Ascending aorta (tissue), 2 donors: ENCODE results near the gene LUZP2. TPM values are rescaled to one million over a fixed set of nuclear protein-coding genes. Genes with fewer than 3 reads are reported as not detected.

Source experiments
- DNase-seq, 2 donors: peaks; one replicate each; pipeline ENCODE4 v3.0.0-alpha.2; 2019; ENCODE audit warnings: low spot score in 2 of 2
- H3K27ac ChIP-seq, 2 donors: fragments of 200-600 bp; sonication (generic); one replicate each; pipeline ENCODE4 v1.5.1; 2016 to 2017; ENCODE audit warnings: mild to moderate bottlenecking in 1 of 2
- H3K27me3 ChIP-seq: fragments of 200-600 bp; sonication (generic); one replicate; pipeline ENCODE4 v1.5.1; 2017
- H3K36me3 ChIP-seq, 2 donors: fragments of 200-600 bp; sonication (generic); one replicate each; pipeline ENCODE4 v1.5.1; 2016
- H3K4me1 ChIP-seq, 2 donors: fragments of 200-600 bp; sonication (generic); one replicate each; pipeline ENCODE4 v1.5.1; 2016 to 2017; ENCODE audit warnings: mild to moderate bottlenecking in 1 of 2
- H3K4me3 ChIP-seq, 2 donors: fragments of 200-600 bp; sonication (generic); one replicate each; pipeline ENCODE4 v1.5.1; 2016 to 2017; ENCODE audit warnings: mild to moderate bottlenecking in 1 of 2
- H3K9me3 ChIP-seq, 2 donors: fragments of 200-600 bp; sonication (generic); one replicate each; pipeline ENCODE4 v1.5.1; 2016
- intact Hi-C: fragments of 100-400 bp; cut with DNase I; formaldehyde crosslinking; loops from one replicate; pipeline ENCODE4 v1.15.1; 2023
- total RNA-seq: library from RNA; depleted of rRNA; stranded (reverse); fragments of >200 nt; gene quantifications from one replicate; pipeline ENCODE4 v1.1.0, GENCODE V29; 2016
- TF ChIP-seq, protein P1 (sequence below), 3 experiments: fragments of 200-600 bp in 2 of 3; fragments of 450-650 bp in 1 of 3; sonication (generic) in 2 of 3; IDR thresholded peaks; one replicate each; pipeline ENCODE4 v1.5.1; 2016 to 2019; ENCODE audit warnings: antibody characterized with exemption in 3 of 3, mild to moderate bottlenecking in 1 of 3, moderate library complexity in 1 of 3

Gene LUZP2
- total RNA-seq, 1 donor from 2014 or later, result 0.11 TPM

GRCh38 chr11:24842308-24842707 is 345.5 kb downstream of the LUZP2 start:
- intact Hi-C loops, result no loop called here
- Histone ChIP-seq H3K36me3 (no peaks in the 10 kb centered on the region), H3K27ac (no peak overlapping the region), H3K4me1 (no peaks in the 10 kb centered on the region), H3K9me3 (no peaks in the 10 kb centered on the region), H3K4me3 (no peak overlapping the region), H3K27me3 (no peaks in the 10 kb centered on the region)
- TF ChIP-seq, protein P1, sequence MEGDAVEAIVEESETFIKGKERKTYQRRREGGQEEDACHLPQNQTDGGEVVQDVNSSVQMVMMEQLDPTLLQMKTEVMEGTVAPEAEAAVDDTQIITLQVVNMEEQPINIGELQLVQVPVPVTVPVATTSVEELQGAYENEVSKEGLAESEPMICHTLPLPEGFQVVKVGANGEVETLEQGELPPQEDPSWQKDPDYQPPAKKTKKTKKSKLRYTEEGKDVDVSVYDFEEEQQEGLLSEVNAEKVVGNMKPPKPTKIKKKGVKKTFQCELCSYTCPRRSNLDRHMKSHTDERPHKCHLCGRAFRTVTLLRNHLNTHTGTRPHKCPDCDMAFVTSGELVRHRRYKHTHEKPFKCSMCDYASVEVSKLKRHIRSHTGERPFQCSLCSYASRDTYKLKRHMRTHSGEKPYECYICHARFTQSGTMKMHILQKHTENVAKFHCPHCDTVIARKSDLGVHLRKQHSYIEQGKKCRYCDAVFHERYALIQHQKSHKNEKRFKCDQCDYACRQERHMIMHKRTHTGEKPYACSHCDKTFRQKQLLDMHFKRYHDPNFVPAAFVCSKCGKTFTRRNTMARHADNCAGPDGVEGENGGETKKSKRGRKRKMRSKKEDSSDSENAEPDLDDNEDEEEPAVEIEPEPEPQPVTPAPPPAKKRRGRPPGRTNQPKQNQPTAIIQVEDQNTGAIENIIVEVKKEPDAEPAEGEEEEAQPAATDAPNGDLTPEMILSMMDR (IDR thresholded peaks at IDR 0.05), result no peak
- DNase-seq, result no peak

DNA sequence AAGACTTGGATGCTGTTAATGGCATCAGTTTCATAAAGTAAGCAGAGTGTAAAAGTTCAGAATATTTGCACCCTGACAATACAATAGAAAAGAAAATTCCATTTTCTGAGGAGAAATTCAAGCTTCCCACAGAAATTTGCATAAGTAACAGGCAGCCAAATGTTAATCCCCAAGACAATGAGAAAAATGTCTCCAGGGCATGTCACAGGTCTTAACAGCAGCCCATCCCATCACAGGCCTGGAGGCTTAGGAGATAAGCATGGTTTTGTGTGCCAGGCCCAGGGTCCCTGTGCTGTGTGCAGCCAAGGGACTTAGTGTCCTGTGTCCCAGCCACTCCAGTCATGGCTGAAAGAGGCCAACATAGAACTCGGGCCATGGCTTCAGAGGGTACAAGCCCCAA is 347.6 kb downstream of the LUZP2 start:
- Histone ChIP-seq H3K36me3 (no peaks in the 10 kb centered on the region), H3K27me3 (no peaks in the 10 kb centered on the region), H3K27ac (no peak overlapping the region), H3K4me1 (no peaks in the 10 kb centered on the region), H3K9me3 (no peaks in the 10 kb centered on the region), H3K4me3 (no peak overlapping the region)
- TF ChIP-seq, protein P1 (IDR thresholded peaks at IDR 0.05), result no peak
- intact Hi-C loops, result no loop called here
- no peak for DNase-seq

DNA sequence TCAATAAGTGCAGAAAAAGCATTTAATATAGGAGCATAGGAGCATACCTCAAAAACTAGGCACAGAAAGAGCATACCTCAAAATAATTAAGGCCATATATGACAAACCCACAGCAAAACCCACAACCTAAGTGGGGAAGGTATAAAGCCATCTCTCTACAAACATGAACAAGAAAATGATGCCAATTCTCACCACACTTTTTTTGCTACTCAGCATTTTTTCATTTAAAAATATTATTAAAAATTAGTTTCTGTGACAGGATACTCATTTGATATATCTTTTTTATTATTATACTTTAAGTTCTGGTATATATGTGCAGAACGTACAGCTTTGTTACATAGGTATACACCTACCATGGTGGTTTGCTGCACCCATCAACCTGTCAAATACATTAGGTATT is 352.0 kb downstream of the LUZP2 start:
- intact Hi-C loops, result no loop called here
- TF ChIP-seq, protein P1 (IDR thresholded peaks at IDR 0.05), result no peak
- H3K4me1 ChIP-seq, result no peaks in the 10 kb centered on the region
- H3K27me3 ChIP-seq, result no peaks in the 10 kb centered on the region
- H3K9me3 ChIP-seq, result no peaks in the 10 kb centered on the region
- no peak for DNase-seq
- H3K36me3 ChIP-seq, result no peaks in the 10 kb centered on the region
- H3K27ac ChIP-seq, result no peak overlapping the region
- no peak overlapping the region for H3K4me3 ChIP-seq

DNA sequence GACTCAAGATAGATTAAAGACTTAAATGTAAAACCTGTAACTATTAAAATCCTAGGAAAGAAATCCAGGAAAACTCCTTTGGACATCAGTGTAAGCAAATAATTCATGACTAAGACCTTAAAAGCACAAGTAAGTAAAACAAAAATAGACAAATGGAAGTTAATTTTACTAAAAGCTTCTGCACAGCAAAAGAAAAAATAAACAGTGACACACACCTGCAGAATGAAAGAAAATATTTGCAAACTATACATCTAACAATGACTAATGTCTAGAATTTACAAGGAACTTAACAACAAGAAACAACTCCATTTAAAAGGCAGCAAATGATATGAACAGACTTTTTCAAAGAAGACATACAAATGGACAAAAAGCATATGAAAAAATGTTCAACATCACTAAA is 359.1 kb downstream of the LUZP2 start:
- H3K9me3 ChIP-seq, result no peaks in the 10 kb centered on the region
- intact Hi-C loops, result no loop called here
- TF ChIP-seq, protein P1 (IDR thresholded peaks at IDR 0.05), result no peak

GRCh38 chr11:24859801-24860300 is 363.0 kb downstream of the LUZP2 start:
- DNase-seq, result no peak
- intact Hi-C loops, result no loop called here

More for the DNA sequence above, 359.1 kb downstream of the LUZP2 start:
- DNase-seq, result no peak
- Histone ChIP-seq H3K27ac (no peak overlapping the region), H3K4me3 (no peak overlapping the region), H3K36me3 (no peaks in the 10 kb centered on the region), H3K27me3 (no peaks in the 10 kb centered on the region), H3K4me1 (no peaks in the 10 kb centered on the region)

More at GRCh38 chr11:24859801-24860300, 363.0 kb downstream of the LUZP2 start:
- TF ChIP-seq, protein P1 (IDR thresholded peaks at IDR 0.05), result no peak
- Histone ChIP-seq H3K9me3 (no peaks in the 10 kb centered on the region), H3K4me3 (no peak overlapping the region), H3K27me3 (no peaks in the 10 kb centered on the region), H3K27ac (no peak overlapping the region), H3K36me3 (no peaks in the 10 kb centered on the region), H3K4me1 (no peaks in the 10 kb centered on the region)
